NCI-H1105 (cell line): ENCODE results near the gene VWA5B2.

Experiments
- DNase-seq: peaks from one replicate; lab custom pipeline; 2025; lab: John Stamatoyannopoulos, UW

The VWA5B2 gene

DNA sequence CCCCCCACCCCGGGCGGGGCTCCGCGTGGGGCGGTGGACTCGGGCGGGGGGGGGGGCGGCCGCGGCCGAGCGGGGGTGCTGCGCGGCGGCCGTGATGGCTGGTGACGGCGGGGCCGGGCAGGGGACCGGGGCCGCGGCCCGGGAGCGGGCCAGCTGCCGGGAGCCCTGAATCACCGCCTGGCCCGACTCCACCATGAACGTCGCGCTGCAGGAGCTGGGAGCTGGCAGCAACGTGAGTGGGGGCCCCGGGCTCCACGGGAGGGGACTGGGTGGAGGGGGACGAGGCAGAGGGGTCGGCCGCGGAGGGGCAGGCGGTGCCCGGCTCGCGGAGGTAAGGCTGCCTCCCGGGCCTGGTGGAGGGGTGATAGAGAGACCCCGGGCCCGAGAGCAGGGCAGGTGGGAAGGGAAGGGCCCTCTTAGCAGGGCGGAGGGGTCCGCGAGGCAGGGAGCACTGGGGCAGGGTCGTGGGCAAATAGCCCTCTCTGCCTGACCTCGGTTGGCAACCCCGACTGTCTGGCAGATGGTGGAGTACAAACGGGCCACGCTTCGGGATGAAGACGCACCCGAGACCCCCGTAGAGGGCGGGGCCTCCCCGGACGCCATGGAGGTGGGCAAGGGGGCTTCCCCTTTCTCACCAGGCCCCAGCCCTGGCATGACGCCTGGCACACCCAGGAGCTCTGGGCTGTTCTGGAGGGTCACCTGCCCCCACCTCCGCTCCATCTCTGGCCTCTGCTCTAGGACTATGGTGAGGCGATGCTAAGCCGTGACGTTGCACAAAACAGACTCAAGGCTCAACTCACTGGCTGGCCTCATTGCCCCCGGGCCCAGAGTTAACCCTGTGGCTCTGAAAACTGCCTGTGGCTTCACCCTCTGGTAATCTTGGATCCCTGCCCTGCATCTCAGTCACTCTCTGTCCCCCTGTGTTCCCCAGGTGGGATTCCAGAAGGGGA, 46.9 kb downstream of the VWA5B2 start, which contains the start of gene ECE2:
ECE2 (plus strand) TSS at position 62 of the 950 bp plus-strand sequence; CDS start at position 194, 132 bp downstream.
- no peak for DNase-seq

- no peak for DNase-seq
These were observed 48.0 kb downstream of the VWA5B2 start for GRCh38 chr3:184277366-184277765.

- no peak for DNase-seq
These were observed 53.6 kb downstream of the VWA5B2 start for GRCh38 chr3:184282941-184283340.

DNA sequence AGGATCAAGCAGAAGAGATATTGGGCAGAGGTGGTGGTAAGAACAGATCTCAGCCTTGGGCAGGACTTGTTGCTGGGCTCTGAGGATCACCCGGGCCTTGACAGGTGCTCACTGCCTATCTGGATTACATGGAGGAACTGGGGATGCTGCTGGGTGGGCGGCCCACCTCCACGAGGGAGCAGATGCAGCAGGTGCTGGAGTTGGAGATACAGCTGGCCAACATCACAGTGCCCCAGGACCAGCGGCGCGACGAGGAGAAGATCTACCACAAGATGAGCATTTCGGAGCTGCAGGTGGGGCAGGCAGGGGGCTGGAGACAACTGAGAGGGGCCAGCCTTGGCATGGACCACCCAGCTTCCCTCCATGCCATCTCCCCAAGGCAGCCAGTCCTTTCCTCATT, 54.3 kb downstream of the VWA5B2 start:
- no peak for DNase-seq

- DNase-seq: peak; percentile 92
These were observed 55.3 kb downstream of the VWA5B2 start for GRCh38 chr3:184284696-184285095.

DNA sequence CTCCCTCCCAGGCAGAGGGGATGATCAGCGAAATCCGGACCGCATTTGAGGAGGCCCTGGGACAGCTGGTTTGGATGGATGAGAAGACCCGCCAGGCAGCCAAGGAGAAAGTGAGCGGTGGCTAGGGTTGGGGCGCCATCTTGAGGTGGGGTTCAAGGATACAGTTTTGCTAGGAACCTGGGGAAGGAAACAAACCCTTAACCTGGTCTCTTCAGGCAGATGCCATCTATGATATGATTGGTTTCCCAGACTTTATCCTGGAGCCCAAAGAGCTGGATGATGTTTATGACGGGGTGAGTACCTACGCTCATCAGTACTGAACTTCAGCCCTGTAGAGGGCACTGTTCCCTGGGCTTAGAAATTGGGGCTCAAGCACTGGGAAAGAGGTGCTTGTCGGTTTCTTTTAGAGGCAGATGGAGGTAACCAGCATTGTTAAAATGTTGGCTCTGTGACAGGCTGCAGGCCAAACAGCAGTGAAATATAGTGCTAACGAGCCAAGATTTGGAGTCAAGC, 60.1 kb downstream of the VWA5B2 start:
- peak; percentile 61 for DNase-seq

GRCh38 chr3:184290331-184290730, 60.9 kb downstream of the VWA5B2 start:
- DNase-seq: no peak

- DNase-seq: no peak
These were observed 61.8 kb downstream of the VWA5B2 start for GRCh38 chr3:184291044-184291737.
